GM10266 (cell line): ENCODE measurements around the gene USH1C.

Experiments used
- DNase-seq: peaks from one replicate; pipeline ENCODE4 v3.0.0; 2012; ENCODE audit errors: extremely low spot score
- CTCF ChIP-seq: IDR thresholded peaks from 2 replicates; pipeline ENCODE4 v1.5.1; 2012; ENCODE audit warnings: mild to moderate bottlenecking, low read depth; ENCODE audit not compliant: control insufficient read depth, insufficient read depth; ENCODE audit errors: missing control alignments

Gene USH1C

GRCh38 chr11:17581732-17582053, 37.5 kb upstream of the USH1C start:
- TF ChIP-seq CTCF = no peak
- no peak for DNase-seq

- DNase-seq = no peak
- TF ChIP-seq CTCF = no peak
Measured at GRCh38 chr11:17581036-17581731, 37.0 kb upstream of the USH1C start.

GRCh38 chr11:17580271-17580670, 36.1 kb upstream of the USH1C start:
- no peak for TF ChIP-seq CTCF
- no peak for DNase-seq

GRCh38 chr11:17579451-17579850, 35.2 kb upstream of the USH1C start:
- TF ChIP-seq CTCF = no peak

GRCh38 chr11:17578958-17579357, 34.7 kb upstream of the USH1C start:
- TF ChIP-seq CTCF = no peak
- DNase-seq = no peak

More at GRCh38 chr11:17579451-17579850, 35.2 kb upstream of the USH1C start:
- no peak for DNase-seq

- no peak for TF ChIP-seq CTCF
- no peak for DNase-seq
Measured at GRCh38 chr11:17578296-17578695, 34.1 kb upstream of the USH1C start.

GRCh38 chr11:17575431-17576425, 31.5 kb upstream of the USH1C start:
- DNase-seq = no peak
- no peak for TF ChIP-seq CTCF
